HepG2 (cell line): ENCODE data around the gene DYNC2I2. TPM values are rescaled to one million over a fixed set of nuclear protein-coding genes. Genes with fewer than 3 reads are reported as not detected.

Experiments used
- ATAD3A ChIP-seq: sonication (generic); formaldehyde crosslinking; IDR thresholded peaks from 2 replicates; pipeline ENCODE4 v1.4.0; 2020; ENCODE audit warnings: missing genetic modification reagents
- ATF7 ChIP-seq, 2 experiments: fragments of 450-650 bp in 1 of 2; sonication (generic) in 1 of 2; formaldehyde crosslinking in 1 of 2; IDR thresholded peaks; 2 replicates each; pipeline versions ENCODE4 v1.4.0 to v1.6.1; 2016 to 2020; ENCODE audit warnings: antibody characterized with exemption in 1 of 2, mild to moderate bottlenecking in 1 of 2, missing genetic modification reagents in 1 of 2
- GTF3A ChIP-seq: sonication (generic); formaldehyde crosslinking; conservative IDR thresholded peaks from 2 replicates; pipeline ENCODE4 v1.4.0; 2020; ENCODE audit warnings: mild to moderate bottlenecking, missing genetic modification reagents
- KLF13 ChIP-seq: sonication (generic); formaldehyde crosslinking; IDR thresholded peaks from 2 replicates; pipeline ENCODE4 v1.4.0; 2020; ENCODE audit warnings: mild to moderate bottlenecking, missing genetic modification reagents
- MAF1 ChIP-seq: sonication (generic); formaldehyde crosslinking; IDR thresholded peaks from 2 replicates; pipeline ENCODE4 v1.5.0; 2020; ENCODE audit warnings: missing genetic modification reagents, borderline replicate concordance
- MAFF ChIP-seq: IDR thresholded peaks from 2 replicates; pipeline ENCODE4 v1.6.1; 2011; ENCODE audit warnings: low read depth, low read length, improper control_type of control experiment
- RORA ChIP-seq: sonication (generic); formaldehyde crosslinking; IDR thresholded peaks from 2 replicates; pipeline ENCODE4 v1.5.0; 2020; ENCODE audit warnings: mild to moderate bottlenecking, missing genetic modification reagents, moderate library complexity
- TCF7L2 ChIP-seq: IDR thresholded peaks from 2 replicates; pipeline ENCODE4 v1.6.1; 2011; ENCODE audit warnings: mild to moderate bottlenecking, low read depth, low read length, moderate library complexity
- U2AF2 ChIP-seq: fragments of 200-400 bp; formaldehyde crosslinking; IDR thresholded peaks from 2 replicates; pipeline ENCODE4 v1.6.1; 2017; ENCODE audit warnings: low read depth, mild to moderate bottlenecking, low read length
- YY1 ChIP-seq: IDR thresholded peaks from 2 replicates; pipeline ENCODE4 v1.6.1; 2011; ENCODE audit warnings: low read length, low read depth, moderate library complexity, mild to moderate bottlenecking; ENCODE audit not compliant: insufficient read depth, insufficient replicate concordance
- ZFP36L1 ChIP-seq: sonication (generic); formaldehyde crosslinking; IDR thresholded peaks from 2 replicates; pipeline ENCODE4 v1.8.0; 2022; ENCODE audit warnings: mild to moderate bottlenecking, missing genetic modification reagents, moderate library complexity
- ZFP62 ChIP-seq: sonication (generic); formaldehyde crosslinking; IDR thresholded peaks from 2 replicates; pipeline ENCODE4 v1.4.0; 2020; ENCODE audit warnings: missing genetic modification reagents
- ZMAT3 ChIP-seq: sonication (generic); formaldehyde crosslinking; conservative IDR thresholded peaks from 2 replicates; pipeline ENCODE4 v1.7.0; 2021; ENCODE audit warnings: missing genetic modification reagents
- ZNF557 ChIP-seq: sonication (generic); formaldehyde crosslinking; IDR thresholded peaks from 2 replicates; pipeline ENCODE4 v1.4.0; 2020; ENCODE audit warnings: missing genetic modification reagents
- ZNF709 ChIP-seq: sonication (generic); formaldehyde crosslinking; IDR thresholded peaks from 2 replicates; pipeline ENCODE4 v1.5.0; 2020; ENCODE audit warnings: mild to moderate bottlenecking, missing genetic modification reagents
- ZSCAN21 ChIP-seq: sonication (generic); formaldehyde crosslinking; IDR thresholded peaks from 2 replicates; pipeline ENCODE4 v1.8.0; 2022; ENCODE audit warnings: mild to moderate bottlenecking, missing genetic modification reagents, moderate library complexity, borderline replicate concordance
- polyA plus RNA-seq, 8 experiments: library from polyadenylated mRNA; depleted of rRNA in 3 of 8; stranded (reverse) in 7 of 8; unstranded in 1 of 8; fragments of >200 nt; fragmentation: Illumina TruSeq in 4 of 8; extraction: Trizol in 4 of 8; gene quantifications; 2 replicates each; pipeline versions ENCODE4 v1.2.1 to v1.2.3, GENCODE V29; 2011 to 2016; ENCODE audit warnings: low read depth in 4 of 8, missing spikeins in 1 of 8, mixed read lengths in 1 of 8; ENCODE audit not compliant: insufficient read depth in 1 of 8
- total RNA-seq, 5 experiments: library from RNA; depleted of rRNA; stranded (reverse); fragments of >200 nt; fragmentation: Illumina TruSeq; extraction: Trizol; gene quantifications; 2 replicates each; pipeline ENCODE4 v1.2.3, GENCODE V29; 2016; ENCODE audit warnings: low read depth in 1 of 5
- TF ChIP-seq, protein P1 (sequence below): sonication (generic); formaldehyde crosslinking; IDR thresholded peaks from 2 replicates; pipeline ENCODE4 v1.4.0; 2020; ENCODE audit warnings: missing genetic modification reagents
- TF ChIP-seq, protein P2 (sequence below): sonication (generic); formaldehyde crosslinking; IDR thresholded peaks from 2 replicates; pipeline ENCODE4 v1.8.0; 2022; ENCODE audit warnings: mild to moderate bottlenecking, missing genetic modification reagents
- TF ChIP-seq, protein P3 (sequence below): IDR thresholded peaks from 2 replicates; pipeline ENCODE4 v1.6.1; 2016; ENCODE audit warnings: mild to moderate bottlenecking, missing biosample characterization, missing genetic modification reagents
- TF ChIP-seq, protein P4 (sequence below): IDR thresholded peaks from 2 replicates; pipeline ENCODE4 v1.6.1; 2012; ENCODE audit warnings: low read length, improper control_type of control experiment

Gene DYNC2I2
- total and polyA plus RNA-seq, 2 of the 13 experiments (the other 11 are each of a cell fraction or from before 2014, with no cell fraction given), result 13.7 to 40.2 TPM

DNA sequence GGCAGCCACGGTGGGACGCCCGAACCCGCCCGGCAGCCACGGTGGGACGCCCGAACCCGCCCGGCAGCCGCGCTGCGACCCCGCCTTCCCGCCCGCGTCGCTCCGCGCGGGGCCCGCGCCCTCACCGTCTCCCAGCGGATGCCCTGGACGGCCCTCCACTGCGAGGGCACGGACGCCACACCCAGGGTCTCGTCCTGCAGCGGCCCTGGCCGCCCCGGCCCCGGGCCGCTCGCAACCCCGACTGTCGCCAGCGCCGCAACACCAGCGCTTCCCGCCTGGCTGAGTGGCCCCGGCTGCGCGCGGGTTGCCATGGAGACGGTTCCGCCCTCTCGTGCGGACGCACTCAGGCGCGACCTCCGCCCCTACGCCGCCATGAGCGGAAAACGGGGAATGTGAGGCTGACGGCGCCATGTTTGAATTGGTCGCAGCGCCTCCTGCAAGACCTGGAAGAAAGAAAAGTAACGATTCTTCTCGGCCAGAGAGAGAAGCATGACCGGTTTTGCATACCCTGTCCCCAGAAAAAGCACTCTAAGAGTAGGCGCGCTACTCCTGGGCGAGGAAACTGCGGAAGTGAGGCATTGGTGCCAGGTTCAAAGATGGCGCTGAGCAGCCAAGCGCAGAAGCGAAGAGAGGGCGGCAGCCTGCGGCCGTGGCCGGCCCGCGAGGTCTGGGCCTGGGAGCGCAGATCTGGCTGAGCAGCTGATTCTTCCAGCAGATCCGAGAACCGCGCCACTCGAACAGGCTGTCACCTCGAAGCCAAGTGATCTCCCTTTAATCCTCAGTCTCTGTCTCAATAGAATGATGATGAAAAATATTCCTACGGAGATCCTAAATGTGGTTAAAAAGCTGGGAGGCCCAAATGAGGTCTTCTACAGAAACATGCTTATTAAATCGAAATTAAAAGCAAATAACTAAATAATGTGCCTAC lies at the start of gene DYNC2I2 (continued):
- TF ChIP-seq, protein P1, sequence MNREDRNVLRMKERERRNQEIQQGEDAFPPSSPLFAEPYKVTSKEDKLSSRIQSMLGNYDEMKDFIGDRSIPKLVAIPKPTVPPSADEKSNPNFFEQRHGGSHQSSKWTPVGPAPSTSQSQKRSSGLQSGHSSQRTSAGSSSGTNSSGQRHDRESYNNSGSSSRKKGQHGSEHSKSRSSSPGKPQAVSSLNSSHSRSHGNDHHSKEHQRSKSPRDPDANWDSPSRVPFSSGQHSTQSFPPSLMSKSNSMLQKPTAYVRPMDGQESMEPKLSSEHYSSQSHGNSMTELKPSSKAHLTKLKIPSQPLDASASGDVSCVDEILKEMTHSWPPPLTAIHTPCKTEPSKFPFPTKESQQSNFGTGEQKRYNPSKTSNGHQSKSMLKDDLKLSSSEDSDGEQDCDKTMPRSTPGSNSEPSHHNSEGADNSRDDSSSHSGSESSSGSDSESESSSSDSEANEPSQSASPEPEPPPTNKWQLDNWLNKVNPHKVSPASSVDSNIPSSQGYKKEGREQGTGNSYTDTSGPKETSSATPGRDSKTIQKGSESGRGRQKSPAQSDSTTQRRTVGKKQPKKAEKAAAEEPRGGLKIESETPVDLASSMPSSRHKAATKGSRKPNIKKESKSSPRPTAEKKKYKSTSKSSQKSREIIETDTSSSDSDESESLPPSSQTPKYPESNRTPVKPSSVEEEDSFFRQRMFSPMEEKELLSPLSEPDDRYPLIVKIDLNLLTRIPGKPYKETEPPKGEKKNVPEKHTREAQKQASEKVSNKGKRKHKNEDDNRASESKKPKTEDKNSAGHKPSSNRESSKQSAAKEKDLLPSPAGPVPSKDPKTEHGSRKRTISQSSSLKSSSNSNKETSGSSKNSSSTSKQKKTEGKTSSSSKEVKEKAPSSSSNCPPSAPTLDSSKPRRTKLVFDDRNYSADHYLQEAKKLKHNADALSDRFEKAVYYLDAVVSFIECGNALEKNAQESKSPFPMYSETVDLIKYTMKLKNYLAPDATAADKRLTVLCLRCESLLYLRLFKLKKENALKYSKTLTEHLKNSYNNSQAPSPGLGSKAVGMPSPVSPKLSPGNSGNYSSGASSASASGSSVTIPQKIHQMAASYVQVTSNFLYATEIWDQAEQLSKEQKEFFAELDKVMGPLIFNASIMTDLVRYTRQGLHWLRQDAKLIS (CRISPR knock-in tag), result 0 out of 2 replicates have a peak, but pooled peaks have one; percentile 42
- TF ChIP-seq MAF1 (peak; percentile 71; the same call in 1 of the 2 replicates), ZNF709 (CRISPR knock-in tag) (peak; percentile 86; the same call in 1 of the 2 replicates), TCF7L2 (no peak), ZSCAN21 (peak; percentile 86), ZFP36L1 (CRISPR knock-in tag) (0 out of 2 replicates have a peak, but pooled peaks have one; percentile 69), ZFP62 (no peak), MAFF (no peak), RORA (CRISPR knock-in tag) (no peak), YY1 (peak; percentile 99), GTF3A (CRISPR knock-in tag) (0 out of 2 replicates have a peak, but pooled peaks have one; percentile 67), ATF7 (IDR thresholded peaks at IDR 0.05) (no peak), ATF7 (CRISPR knock-in tag; IDR thresholded peaks at IDR 0.05) (no peak), ATAD3A (CRISPR knock-in tag) (no peak), KLF13 (CRISPR knock-in tag) (no peak), ZNF557 (CRISPR knock-in tag) (no peak), ZMAT3 (CRISPR knock-in tag) (peak; percentile 80), U2AF2 (peak; percentile 83)
- TF ChIP-seq, protein P2, sequence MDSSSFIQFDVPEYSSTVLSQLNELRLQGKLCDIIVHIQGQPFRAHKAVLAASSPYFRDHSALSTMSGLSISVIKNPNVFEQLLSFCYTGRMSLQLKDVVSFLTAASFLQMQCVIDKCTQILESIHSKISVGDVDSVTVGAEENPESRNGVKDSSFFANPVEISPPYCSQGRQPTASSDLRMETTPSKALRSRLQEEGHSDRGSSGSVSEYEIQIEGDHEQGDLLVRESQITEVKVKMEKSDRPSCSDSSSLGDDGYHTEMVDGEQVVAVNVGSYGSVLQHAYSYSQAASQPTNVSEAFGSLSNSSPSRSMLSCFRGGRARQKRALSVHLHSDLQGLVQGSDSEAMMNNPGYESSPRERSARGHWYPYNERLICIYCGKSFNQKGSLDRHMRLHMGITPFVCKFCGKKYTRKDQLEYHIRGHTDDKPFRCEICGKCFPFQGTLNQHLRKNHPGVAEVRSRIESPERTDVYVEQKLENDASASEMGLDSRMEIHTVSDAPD (CRISPR knock-in tag), result no peak
- TF ChIP-seq, protein P3, sequence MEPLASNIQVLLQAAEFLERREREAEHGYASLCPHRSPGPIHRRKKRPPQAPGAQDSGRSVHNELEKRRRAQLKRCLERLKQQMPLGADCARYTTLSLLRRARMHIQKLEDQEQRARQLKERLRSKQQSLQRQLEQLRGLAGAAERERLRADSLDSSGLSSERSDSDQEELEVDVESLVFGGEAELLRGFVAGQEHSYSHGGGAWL (CRISPR knock-in tag), result peak; percentile 46; the same call in 1 of the 2 replicates
- TF ChIP-seq, protein P4, sequence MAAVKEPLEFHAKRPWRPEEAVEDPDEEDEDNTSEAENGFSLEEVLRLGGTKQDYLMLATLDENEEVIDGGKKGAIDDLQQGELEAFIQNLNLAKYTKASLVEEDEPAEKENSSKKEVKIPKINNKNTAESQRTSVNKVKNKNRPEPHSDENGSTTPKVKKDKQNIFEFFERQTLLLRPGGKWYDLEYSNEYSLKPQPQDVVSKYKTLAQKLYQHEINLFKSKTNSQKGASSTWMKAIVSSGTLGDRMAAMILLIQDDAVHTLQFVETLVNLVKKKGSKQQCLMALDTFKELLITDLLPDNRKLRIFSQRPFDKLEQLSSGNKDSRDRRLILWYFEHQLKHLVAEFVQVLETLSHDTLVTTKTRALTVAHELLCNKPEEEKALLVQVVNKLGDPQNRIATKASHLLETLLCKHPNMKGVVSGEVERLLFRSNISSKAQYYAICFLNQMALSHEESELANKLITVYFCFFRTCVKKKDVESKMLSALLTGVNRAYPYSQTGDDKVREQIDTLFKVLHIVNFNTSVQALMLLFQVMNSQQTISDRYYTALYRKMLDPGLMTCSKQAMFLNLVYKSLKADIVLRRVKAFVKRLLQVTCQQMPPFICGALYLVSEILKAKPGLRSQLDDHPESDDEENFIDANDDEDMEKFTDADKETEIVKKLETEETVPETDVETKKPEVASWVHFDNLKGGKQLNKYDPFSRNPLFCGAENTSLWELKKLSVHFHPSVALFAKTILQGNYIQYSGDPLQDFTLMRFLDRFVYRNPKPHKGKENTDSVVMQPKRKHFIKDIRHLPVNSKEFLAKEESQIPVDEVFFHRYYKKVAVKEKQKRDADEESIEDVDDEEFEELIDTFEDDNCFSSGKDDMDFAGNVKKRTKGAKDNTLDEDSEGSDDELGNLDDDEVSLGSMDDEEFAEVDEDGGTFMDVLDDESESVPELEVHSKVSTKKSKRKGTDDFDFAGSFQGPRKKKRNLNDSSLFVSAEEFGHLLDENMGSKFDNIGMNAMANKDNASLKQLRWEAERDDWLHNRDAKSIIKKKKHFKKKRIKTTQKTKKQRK, result no peak
